ENCODE data around the gene CHAC1. TPM values are rescaled to one million over a fixed set of nuclear protein-coding genes. Genes with fewer than 3 reads are reported as not detected.
A peak's percentile ranks its signal among the peaks of the same experiment; 100 is the strongest.

Gene CHAC1
- total RNA-seq, 1 experiment from 2014 or later: 48.7 TPM

- Mint-ChIP-seq H3K36me3 (ENCODE audit: insufficient read depth in 1 of 3, low read depth in 3 of 3) (no peaks in the 10 kb centered on the region; a peak in 1 of 7 replicates), H3K4me1 (peaks cover 28 to 32% of the 10 kb centered on the region in 2 experiments), H3K27ac (no peak overlapping the region), H3K27me3 (ENCODE audit: low read depth) (peaks cover 100% of the 10 kb centered on the region), H3K9me3 (peaks cover 3% of the 10 kb centered on the region in 2 experiments; a peak in 4 of 5 replicates), H3K4me3 (peak overlapping the region; percentile 33 to 87)
- no peaks in the 10 kb centered on the region for H4K20me1 ChIP-seq (ENCODE audit: control insufficient read depth, insufficient read depth, insufficient read length)
- H3K4ac ChIP-seq (ENCODE audit: low read depth, low read length): no peak overlapping the region
- DNase-seq: peak; percentile 70
- no peak overlapping the region for H3T11ph ChIP-seq (ENCODE audit: low read length)
- H4K5ac ChIP-seq (ENCODE audit: insufficient read length, low read depth, low read length): no peak overlapping the region
- 0 out of 3 replicates have a peak, but pooled peaks have one; percentile 11 for TF ChIP-seq CTCF (conservative IDR thresholded peaks at IDR 0.05)
- no peak overlapping the region for H3K9ac ChIP-seq (ENCODE audit: extremely low read depth, insufficient read length, low read length)
- no peak overlapping the region for H3K27ac ChIP-seq (ENCODE audit: insufficient read length, low read depth, low read length)
- H2AFZ ChIP-seq (ENCODE audit: low read length): no peak overlapping the region
- peaks cover 3% of the 10 kb centered on the region; the same call in 1 of the 2 replicates for H3K4me1 ChIP-seq (ENCODE audit: insufficient read depth, low read length)
- H2BK20ac ChIP-seq (ENCODE audit: low read depth, low read length, poor library complexity, severe bottlenecking): no peak overlapping the region
- H2BK12ac ChIP-seq (ENCODE audit: insufficient read length, low read depth, low read length): no peak overlapping the region
- H3K56ac ChIP-seq (ENCODE audit: insufficient read length, low read depth, low read length): no peak overlapping the region
- H3K9me3 ChIP-seq (ENCODE audit: control insufficient read depth, low read depth, low read length): no peaks in the 10 kb centered on the region
- H3K4me2 ChIP-seq (ENCODE audit: insufficient read depth, insufficient read length, low read length): peak overlapping the region; percentile 68
- H3K27me3 ChIP-seq (ENCODE audit: insufficient read depth, low read length): peaks cover 59% of the 10 kb centered on the region
- WGBS (ENCODE audit: extremely low coverage, insufficient read length, low lambda C conversion rate): no CpG with 5 or more reads among the region's 61 CpGs
- H2BK120ac ChIP-seq (ENCODE audit: low read depth, low read length, poor library complexity, severe bottlenecking): no peak overlapping the region
- H3K79me1 ChIP-seq (ENCODE audit: insufficient read depth, low read depth, low read length, poor library complexity, severe bottlenecking): no peaks in the 10 kb centered on the region
- no peak overlapping the region for H4K8ac ChIP-seq (replicated peaks; ENCODE audit: insufficient read length, low read depth, low read length)
- no peak overlapping the region for H2AK5ac ChIP-seq (ENCODE audit: insufficient read length, low read length)
- no peaks in the 10 kb centered on the region for H3K79me2 ChIP-seq (ENCODE audit: insufficient read depth, low read length)
- no peak overlapping the region for H2BK15ac ChIP-seq (ENCODE audit: low read depth, low read length)
- no peak overlapping the region for H4K91ac ChIP-seq (ENCODE audit: insufficient read length, low read depth, low read length)
- H3K23ac ChIP-seq (ENCODE audit: insufficient read length, low read depth, low read length): no peak overlapping the region
- H3K18ac ChIP-seq (ENCODE audit: insufficient read length, low read depth, low read length): no peak overlapping the region
- H2BK5ac ChIP-seq (ENCODE audit: insufficient read length, low read length): no peak overlapping the region
- no peak overlapping the region; the same call in 1 of the 2 replicates for H3K14ac ChIP-seq (ENCODE audit: insufficient read depth, low read length)
- H3K23me2 ChIP-seq (ENCODE audit: insufficient read length, low read depth, low read length, poor library complexity, severe bottlenecking): peaks cover 35% of the 10 kb centered on the region
Measured at GRCh38 chr15:40925863-40926658, 27.2 kb upstream of the CHAC1 start.

All from H9 (cell line).